GM21515 (cell line): ENCODE data around the gene PRMT7.

Experiments used
- ATAC-seq: cut with Tn5 transposase; IDR thresholded peaks from one replicate; pipeline ENCODE4 v1.9.1; 2021; ENCODE audit not compliant: unreplicated experiment

PRMT7 gene

DNA sequence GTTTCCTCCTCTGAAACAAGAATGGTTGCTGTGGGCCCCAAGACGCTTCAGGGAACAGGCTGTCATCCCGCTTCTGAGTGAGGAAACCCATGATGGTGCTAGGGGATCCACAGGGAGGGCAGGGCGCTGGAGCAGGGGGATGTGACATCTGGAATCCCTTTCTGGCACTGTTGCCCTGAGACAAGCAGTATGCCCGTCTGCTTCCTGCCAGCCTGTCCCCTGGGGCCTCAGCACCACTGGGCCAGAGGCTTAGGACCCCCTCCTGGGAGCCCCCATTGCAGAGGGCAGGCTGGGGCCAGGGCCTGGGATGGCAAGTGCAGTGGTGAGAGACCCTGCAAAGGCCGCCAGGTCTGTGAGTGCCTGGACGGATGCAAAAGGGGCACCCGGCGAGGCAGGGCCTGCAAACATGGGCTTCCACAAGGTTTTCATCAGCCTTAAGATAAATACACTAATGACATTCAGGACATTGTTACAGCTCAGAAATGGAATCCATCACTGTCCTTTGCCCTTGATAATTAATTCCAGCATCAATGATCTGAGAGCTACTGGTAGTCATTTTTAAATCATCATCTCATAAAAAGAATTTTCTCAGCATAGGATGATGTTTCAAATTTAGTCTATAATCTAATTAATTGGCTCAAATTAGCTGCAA is 51.6 kb downstream of the PRMT7 start:
- no peak for ATAC-seq

DNA sequence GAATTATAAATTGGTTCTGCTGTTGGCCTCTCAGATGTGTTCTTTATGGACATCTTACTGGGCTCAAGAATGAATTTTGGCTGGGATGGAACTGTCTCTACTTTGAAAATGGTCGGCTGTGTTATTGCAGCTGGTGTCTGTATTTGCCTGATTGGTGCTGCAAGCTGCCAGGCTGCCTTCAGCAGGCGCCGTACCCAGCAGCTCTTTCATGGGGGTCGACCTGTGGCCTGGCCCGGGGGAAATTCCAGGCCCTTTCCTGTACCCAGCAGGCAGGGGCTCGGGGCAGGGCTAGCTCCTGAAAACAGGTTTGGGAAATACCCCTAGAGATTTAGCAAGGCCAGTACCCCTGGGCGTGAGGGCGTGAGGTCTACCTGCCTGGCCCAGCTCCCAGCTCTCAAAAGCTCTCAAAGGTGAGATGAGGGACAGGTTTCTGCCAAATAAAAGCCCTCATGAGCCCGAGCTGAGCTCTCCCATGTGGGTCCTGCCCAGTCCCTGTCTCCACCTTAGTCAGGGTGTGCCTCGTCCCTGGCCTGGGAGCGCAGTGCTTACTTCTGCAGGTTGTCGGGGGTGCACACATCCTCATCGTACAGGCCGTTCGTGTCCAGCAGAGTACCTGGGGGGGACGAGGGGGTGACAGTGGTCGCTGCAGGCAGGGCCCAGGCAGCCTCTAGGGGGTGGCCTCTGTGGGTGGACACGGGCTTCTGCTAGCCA is 52.3 kb downstream of the PRMT7 start:
- ATAC-seq, result no peak

DNA sequence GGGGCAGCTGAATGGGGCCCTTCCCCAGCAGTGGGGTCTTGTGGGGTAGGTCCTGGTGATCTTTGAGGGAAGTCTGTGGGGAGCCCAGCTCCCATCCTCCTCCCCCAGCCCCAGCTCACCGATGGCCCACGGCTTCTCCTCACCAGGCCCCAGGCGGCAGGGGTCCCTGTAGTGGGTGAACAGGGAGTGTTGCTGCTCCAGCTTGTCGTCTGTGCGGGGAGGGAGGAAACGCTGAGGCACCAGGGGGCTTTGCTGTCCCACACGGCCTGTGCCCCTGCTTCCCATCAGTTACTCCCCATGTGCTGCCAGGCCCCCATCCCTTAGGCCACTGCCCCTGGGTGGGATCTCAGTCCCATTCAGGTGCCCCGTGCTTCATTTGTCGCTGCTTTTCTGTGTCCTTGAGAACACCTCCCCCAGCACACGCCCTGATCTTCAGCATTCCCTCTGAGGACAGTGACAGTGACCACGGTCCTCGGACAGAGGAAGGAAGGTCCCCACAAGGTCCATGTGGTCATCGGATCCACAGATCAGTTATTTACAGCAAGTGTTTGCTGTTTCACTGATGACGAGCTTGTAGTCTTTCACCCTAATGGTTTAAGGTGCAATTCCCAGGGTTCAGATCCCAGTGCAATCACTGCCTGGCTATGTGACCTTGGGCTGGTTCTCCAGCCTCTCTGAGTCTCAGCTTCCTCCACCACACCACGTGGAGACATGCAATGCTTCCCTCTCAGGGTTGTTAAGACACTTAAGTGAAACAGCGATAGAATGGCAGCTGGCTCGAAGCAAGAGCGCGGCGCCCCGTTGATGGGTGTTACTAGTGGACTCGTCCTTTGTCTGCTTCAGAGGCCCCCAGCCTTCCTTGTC is 53.1 kb downstream of the PRMT7 start:
- no peak for ATAC-seq

DNA sequence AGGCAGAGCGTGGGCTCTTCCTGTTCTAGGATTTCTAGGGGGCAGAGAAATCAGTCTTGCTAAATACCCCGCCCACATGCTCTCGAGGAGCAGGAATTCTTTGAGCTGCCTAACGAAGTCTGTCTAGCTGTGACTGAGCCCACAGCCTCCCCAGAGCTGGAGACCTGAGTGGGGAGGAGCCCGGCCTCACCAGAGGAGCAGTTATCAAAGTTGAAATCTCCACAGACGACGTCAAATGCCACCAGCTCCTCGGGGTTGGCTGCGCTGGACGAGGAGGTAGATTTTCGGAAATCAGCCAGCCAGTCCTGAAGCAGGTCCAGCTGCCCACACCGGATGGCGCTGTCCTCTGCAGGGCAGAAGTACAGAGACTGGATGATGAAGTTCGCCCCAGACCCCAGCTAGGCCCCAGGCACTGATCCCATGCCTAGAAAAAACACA is 53.8 kb downstream of the PRMT7 start:
- no peak for ATAC-seq

DNA sequence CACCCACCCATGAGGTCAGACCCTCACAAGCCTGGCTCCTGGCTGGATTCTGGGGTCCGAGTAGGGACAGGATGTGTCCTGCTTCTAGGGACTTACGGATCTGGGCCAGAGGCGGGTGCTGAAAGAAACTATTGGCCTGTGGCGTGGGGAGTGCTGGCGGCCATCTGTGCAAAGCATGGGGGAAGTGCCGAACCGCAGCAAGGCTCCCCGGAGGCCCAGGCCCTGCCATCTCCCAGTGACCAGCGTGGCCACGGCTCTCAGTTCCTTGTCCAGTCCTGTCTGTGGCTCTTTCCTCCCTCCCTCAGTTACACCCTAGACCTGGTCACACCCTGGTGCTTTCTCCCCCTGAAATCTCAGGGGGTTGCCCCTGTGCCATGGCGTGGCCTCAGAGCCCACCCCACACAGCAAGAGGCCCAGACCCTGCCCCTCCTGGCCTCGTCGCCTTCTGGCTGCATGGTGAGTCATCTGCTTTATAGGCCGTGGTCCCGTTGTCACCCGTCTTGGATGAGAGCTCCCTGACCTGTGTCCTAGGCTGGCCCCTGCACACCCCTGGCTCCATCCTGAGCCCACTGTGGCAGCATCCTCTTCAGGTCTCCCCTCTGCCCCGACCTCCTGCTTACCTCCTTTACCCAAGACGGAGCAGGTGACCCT is 54.5 kb downstream of the PRMT7 start:
- no peak for ATAC-seq

DNA sequence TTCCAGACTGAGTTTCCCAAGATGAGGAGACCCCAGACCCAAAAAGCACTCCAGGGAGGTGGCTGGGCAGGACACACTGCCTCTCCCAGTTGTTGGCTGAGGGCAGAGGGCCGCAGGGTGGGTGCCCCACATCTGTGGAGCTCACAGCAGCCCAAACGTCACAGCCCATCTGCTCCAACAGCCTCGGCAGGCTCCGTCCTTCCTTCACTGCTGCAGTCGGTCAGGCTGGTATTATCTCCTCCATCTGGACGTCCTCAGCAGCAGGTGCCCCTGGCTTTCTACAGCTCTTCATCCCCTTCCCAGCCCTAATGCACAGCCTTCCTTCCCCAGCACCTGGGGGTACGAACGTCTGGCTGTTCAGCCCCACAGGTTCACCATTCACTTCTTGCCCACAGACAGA is 55.2 kb downstream of the PRMT7 start:
- ATAC-seq, result no peak

DNA sequence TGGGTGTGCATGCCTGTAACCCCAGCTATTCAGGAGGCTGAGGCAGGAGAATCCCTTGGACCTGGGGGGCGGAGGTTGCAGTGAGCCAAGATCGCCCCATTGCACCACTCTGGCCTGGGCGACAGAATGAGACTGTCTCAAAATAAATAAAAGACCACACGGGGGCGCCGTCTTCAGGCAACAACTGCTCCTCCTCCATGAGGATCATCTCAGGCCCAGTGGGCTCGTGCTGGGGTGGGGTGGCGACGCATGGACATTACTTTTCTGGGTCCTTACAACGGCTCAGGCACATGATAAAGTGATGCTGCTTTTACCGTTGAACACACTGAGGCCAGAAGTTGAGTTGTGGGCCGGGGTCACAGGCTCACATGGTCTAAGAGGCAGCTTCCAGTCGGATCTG is 56.2 kb downstream of the PRMT7 start:
- no peak for ATAC-seq

DNA sequence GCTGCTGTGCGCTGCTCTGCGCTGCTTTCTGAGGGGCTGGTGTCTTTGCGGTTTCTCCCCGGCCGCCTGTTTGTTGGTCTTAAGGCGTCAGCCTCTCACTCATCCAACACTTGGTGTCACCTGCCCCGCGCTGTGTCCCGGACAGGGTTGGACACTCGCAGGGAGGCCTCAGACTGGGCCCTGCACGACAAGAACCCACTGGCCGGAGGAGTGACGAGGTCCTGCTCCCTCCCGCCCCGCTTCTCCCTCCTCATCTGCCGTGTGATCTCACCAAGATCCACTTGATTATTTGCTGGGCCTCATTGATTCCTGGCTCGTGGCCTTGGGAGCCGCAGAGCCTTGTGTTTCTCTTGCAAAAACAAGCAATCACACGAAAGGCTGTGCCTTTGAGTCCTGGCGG is 56.6 kb downstream of the PRMT7 start:
- ATAC-seq, result no peak

DNA sequence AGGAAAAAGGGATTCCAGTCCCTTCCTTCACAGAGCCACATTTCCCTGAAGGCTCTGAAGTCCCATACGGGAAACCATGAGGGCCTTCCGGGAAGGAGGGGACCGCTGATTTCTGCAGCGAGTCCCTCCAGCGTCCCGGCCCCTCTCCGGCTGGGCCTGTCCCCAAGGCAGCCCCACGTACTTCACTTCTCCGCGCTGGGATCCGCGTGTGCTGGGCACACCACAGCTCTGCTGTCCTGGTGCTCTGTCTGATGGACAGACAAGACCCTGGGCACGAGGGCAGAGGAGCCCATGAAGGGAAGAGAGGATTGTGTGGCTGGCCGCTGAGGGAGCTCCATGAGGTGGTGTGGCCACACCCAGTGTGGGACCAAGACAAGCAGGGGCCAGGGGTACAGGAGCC is 57.1 kb downstream of the PRMT7 start:
- no peak for ATAC-seq

DNA sequence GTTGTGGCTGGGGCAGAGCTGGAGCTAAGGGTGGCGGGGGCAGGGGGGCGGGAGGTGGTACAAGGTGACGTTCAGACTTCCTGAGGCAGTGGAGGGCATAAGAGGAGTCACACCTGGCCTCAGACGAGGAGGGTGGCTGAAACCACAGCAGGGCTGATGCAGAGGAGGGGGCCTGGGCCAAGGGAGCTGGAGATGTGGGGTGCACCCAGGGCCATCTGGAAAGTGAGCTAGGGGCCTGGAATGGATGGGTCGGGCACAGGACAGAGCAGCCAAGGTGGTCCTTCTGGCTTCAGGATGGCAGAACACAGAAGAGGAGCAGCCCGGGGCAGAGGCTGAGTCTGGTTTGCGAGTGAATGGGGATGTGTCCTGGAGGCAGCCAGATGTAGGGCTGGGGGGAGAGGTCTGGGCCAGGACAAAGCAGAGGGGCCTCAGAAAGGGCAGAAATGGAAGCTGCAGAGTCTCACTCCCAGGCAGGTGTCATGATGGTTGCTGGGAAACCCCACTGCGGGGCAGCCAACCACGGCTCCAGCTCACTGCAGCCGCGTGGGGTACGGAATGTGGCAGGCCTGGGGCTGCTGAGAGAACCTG is 57.6 kb downstream of the PRMT7 start:
- peak; percentile 44 for ATAC-seq

DNA sequence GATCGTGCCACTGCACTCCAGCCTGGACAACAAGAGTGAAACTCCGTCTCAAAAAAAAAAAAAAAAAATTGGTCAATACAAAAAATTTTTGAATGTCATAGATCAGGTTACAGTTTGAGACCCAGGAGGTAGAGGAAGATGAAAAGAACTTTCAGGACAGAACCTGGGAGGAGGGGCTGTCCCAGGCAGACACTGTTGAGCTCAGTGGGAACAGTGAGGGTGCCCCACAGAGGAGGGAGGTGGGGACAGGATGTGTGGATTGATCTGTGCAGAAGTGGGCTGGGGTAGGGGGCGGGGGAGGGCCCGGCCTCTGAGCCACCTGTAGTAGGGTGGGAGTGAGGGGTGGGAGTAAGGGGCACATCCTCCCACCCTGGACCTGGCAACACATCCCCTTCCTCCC is 58.3 kb downstream of the PRMT7 start:
- no peak for ATAC-seq

DNA sequence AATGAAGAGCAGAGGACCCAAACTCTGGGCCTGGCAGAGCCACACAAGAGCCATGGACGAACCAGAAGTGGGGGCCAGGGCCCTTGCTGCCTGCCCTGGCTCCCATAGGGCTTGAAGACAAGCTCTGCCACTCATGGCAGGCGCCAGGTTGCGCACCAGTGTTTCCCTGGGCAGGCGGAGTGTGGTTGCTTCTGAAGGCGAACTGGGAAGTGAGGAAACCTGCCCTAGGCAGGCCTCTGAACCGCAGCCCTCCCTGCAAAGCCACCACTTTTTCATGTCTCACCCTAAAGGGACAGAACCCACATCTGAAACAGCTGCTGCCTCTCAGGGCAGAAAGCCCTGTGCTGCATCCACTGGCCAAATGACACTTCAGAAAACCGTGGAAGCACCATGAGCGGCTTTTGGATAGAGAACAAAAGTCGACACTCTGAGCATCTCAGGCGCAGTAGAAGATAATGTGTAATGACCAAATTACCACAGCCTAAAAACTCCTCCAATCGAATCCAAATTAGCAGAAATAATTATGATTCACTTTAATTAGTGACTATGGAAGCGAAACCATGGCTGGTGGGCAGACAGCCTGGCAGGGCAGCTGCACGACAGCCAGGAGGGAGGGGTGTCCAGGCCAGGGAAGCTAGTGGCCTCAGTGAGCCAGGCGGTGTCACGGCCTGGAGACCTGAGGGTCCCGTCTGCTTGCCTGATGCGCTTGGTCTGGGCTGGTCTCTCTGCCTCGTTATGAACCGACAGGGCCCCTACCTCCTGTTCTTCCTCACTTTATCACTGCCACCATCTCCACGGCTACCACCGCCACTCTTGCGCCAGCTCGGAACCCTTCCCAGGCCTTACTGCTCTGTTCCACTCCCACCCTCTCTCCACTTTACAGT is 59.1 kb downstream of the PRMT7 start:
- ATAC-seq, result no peak

DNA sequence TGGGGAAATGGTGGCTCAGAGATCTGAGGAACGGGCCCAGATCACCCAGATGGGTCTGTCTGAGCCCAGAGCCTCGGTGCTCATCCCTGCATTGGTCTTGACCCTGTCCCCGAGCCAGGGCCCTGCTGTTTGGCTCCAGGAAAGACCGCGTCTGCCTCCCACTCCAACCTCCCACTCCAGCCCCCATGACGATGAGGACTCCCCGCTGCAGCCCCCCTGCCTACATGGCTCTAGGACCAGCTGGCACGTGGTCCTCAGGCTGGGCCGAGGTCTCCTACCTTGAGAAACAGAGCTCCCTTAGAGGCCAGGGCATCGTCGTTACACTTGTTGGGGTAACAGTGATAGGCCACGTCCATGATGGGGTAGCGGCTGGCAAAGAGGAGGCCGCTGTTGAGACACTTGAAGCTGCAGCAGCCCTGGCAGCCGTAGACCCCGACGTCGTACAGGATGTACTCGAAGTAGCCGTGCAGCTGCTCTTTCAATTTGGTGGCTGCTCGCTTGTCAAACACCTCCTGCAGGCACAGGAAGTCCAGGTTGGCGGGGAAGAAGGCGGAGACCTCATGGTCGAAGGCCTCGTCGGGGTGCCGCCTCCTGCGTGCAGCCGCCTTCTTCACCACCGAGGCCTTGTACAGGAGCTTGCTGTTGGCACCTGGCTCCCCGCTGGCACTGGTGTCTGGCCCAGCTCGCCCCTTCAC is 59.9 kb downstream of the PRMT7 start:
- ATAC-seq, result no peak

DNA sequence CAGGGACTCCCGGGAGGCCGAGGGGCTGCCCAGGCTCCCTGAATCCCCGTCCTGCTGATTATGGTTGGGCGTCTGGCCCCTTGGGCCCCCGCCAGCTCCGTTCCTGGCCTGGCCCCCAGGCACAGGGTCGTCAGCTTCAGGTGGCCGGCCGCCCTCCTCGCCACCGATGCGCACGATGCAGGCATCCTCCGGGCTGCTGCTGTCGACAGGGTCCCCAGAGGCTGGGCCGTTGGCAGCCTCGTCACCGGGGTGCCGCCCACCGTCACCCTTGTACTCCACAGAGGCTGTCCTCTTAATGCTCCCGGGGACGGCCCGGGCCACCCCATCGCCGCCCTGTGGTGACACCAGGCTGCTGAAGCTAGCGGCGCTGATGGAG is 60.4 kb downstream of the PRMT7 start:
- no peak for ATAC-seq

DNA sequence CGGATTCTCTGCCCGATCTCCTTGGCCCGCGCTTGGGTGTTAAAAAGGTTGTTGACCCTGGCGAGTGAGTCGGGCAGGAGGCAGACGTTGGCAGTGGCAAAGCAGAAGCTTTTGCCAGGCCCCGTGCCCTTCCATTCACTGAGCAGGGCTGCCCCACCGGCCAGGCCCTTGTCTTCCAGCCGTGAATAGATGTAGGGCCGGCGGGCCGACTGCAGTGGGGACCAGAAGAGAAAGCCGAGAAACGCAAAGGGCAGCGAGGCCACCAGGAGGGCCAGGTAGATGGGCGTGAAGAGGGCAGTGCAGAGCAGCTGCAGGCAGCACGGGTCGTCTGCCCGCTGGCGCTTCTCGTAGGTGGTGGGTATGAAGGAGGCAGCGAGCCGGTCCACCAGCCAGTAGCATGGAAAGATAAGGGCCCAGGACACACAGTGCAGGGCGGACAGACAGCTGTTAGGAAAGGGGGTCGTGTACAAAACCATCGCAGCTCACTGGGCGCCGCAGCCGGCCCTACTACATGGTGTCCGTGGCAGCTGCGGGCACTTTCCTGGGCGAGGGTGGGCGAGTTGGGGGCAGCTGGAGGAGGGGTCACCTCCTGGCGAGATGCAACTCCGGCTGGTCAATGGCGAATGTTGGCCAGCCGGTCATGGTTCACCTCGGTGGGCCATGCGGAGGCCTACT is 61.0 kb downstream of the PRMT7 start:
- ATAC-seq, result no peak

DNA sequence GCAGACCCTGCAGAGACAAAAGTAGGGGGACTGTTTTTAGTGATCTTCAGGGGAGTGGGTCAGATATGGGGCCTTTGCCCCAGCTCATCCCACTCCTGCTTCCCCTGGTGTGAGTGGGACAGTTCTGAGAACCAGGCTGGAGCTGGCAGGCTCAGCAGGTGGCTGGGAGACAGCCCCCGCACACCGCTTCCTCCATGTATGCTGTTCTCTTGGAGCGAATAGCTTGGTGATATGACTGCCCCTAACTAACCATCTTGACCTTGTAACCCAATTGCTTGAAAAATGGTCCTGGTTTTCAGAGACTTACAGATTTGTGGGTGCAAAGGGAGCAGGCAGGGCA is 61.5 kb downstream of the PRMT7 start:
- no peak for ATAC-seq

DNA sequence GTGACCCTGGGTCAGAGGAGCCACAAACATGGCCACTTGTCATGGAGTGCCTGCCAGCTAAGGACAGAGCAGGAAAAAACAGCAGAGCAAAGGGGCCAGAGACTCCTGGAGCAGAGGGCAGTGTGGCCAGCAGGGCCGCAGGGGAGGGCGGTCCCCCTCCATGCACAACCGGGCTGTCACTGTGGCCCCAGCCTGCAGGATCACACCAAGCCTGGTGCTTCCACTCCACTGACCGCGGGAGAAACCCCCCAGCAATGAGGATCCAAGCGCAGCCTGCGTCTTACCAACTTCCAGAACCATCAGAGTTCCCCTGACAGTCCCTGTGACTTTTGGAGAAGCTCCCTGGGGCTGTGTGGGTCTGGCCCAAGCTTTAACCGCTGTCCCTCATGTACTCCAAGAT is 62.0 kb downstream of the PRMT7 start:
- no peak for ATAC-seq

DNA sequence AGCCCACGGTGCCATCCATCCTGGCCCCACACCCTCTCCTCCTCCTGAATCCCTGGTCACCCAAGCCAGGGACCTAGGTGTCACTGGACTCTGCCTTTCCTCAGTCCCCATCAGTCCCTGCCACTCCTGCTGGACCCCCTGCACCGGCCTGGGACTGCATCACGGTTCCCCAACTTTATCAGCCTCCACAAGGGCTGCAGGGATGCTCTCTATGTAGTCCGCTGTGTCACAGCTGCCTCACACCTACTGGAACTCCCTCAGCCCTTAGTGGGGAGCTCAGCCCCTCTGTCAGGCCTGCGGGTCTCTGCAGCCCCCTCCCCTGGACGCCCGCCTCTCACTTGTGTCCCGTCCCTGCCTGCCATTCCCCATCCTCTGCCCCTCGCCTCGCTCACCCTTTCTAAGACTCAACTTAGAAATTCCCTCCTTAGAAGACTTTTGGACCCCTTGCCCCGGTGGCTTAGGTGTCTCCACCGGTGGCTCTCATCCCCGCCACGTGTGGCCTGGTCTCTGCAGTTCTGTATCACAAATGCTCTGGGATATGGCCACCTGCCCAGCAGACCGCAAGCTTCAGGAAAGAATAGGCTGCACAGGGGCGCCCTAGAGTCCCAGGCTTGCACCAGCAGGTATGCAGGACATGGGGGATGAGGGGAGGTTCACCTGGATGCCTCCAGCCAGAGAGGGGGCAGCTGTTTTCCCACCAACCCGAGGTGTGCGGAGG is 62.9 kb downstream of the PRMT7 start:
- no peak for ATAC-seq
